Mucosa of descending colon (tissue), 3 donors: Measurements from ENCODE around the gene GLYATL3. TPM values are rescaled to one million over a fixed set of nuclear protein-coding genes. Genes with fewer than 3 reads are reported as not detected.
"Not testable (repeated sequence)": the region's sequence is repeated elsewhere in the genome, so short reads cannot be mapped to it uniquely, and the experiment has no call there.

Source experiments
- ATAC-seq: fragments of 200-7000 bp; cut with Tn5 transposase; one replicate; pipeline ENCODE4 v1.9.1; 2020; ENCODE audit warnings: mild to moderate bottlenecking, moderate library complexity
- DNase-seq, 3 donors: peaks; one replicate each; pipeline ENCODE4 v3.0.0-alpha.2; 2020
- H3K36me3 ChIP-seq: fragments of 200-600 bp; one replicate; pipeline ENCODE4 v1.8.0; 2021; ENCODE audit warnings: low read depth, mild to moderate bottlenecking
- H3K4me1 ChIP-seq: fragments of 200-600 bp; one replicate; pipeline ENCODE4 v1.8.0; 2021; ENCODE audit warnings: low read depth, mild to moderate bottlenecking
- H3K4me3 ChIP-seq: fragments of 200-600 bp; one replicate; pipeline ENCODE4 v1.8.0; 2021; ENCODE audit warnings: mild to moderate bottlenecking
- H3K9me3 ChIP-seq: fragments of 200-600 bp; one replicate; pipeline ENCODE4 v1.8.0; 2021; ENCODE audit warnings: mild to moderate bottlenecking
- CTCF ChIP-seq: fragments of 200-600 bp; IDR thresholded peaks from one replicate; pipeline ENCODE4 v1.8.0; 2022; ENCODE audit warnings: antibody characterized with exemption, mild to moderate bottlenecking
- intact Hi-C, 2 donors: fragments of 100-400 bp; cut with DNase I in 1 of 2; cut with micrococcal nuclease in 1 of 2; formaldehyde crosslinking; loops; one replicate each; pipeline versions ENCODE4 v1.11.0 to v1.11.1; 2022; cut with DNase I, micrococcal nuclease
- total RNA-seq, 3 donors: library from RNA; stranded (reverse); fragmentation: NEBNext Ultra II Directional in 2 of 3; extraction: Animal tissue kit (Norgen Biotek cat#: 25700) in 2 of 3; gene quantifications; one replicate each; pipeline versions ENCODE4 v1.2.1 to v1.2.4, GENCODE V29; 2021 to 2023
- donor health status: DM: no; HTN: no; CAD: no; lungs with moderate emphysema.
- donor health status: DM: no; HTN: no; CAD: no.
- donor health status: DM: no; HTN: yes; CAD: no.

GLYATL3 gene
- total RNA-seq, 3 donors from 2014 or later: not detected

GRCh38 chr6:49462599-49462926, 37.2 kb upstream of the GLYATL3 start:
- DNase-seq: no peak
- TF ChIP-seq CTCF: no peak

GRCh38 chr6:49462927-49463611, 36.7 kb upstream of the GLYATL3 start, which contains the start of the genes CENPQ and MMUT:
TSS of gene CENPQ (plus strand) at chr6:49463370. CDS start at chr6:49470177, 6,807 bp downstream.
TSS of gene MMUT (minus strand) at chr6:49463253. CDS start at chr6:49459466, 3,787 bp downstream.
- intact Hi-C loops: no loop called here
- peak; percentile 100 for ATAC-seq
- no peaks in the 10 kb centered on the region for H3K36me3 ChIP-seq
- peak; percentile 94 to 97 (median 95) for DNase-seq
- H3K9me3 ChIP-seq: no peaks in the 10 kb centered on the region
- H3K4me1 ChIP-seq: peaks cover 19% of the 10 kb centered on the region
- TF ChIP-seq CTCF: no peak
- peak within 1 kb of the TSS; percentile 55 for H3K4me3 ChIP-seq

More at GRCh38 chr6:49462599-49462926, 37.2 kb upstream of the GLYATL3 start:
- intact Hi-C loops: no loop called here
- peak; percentile 41 for ATAC-seq
- Histone ChIP-seq H3K36me3 (no peaks in the 10 kb centered on the region), H3K4me3 (peak overlapping the region; percentile 55), H3K4me1 (peaks cover 19% of the 10 kb centered on the region), H3K9me3 (no peaks in the 10 kb centered on the region)

- no peaks in the 10 kb centered on the region for H3K9me3 ChIP-seq
- DNase-seq (peak in 1 of 3 donors; percentile 6), ATAC-seq (peak; percentile 4)
- H3K4me3 ChIP-seq: peak overlapping the region; percentile 55
- TF ChIP-seq CTCF: no peak
- H3K4me1 ChIP-seq: peaks cover 19% of the 10 kb centered on the region
- intact Hi-C loops: no loop called here
- no peaks in the 10 kb centered on the region for H3K36me3 ChIP-seq
These were observed 36.1 kb upstream of the GLYATL3 start for GRCh38 chr6:49463612-49463967.

- intact Hi-C loops: no loop called here
- ATAC-seq (no peak), DNase-seq (no peak)
- no peaks in the 10 kb centered on the region for H3K36me3 ChIP-seq
- H3K4me3 ChIP-seq: no peak overlapping the region
- TF ChIP-seq CTCF: no peak
- H3K4me1 ChIP-seq: peaks cover 19% of the 10 kb centered on the region
- no peaks in the 10 kb centered on the region for H3K9me3 ChIP-seq
These were observed 35.0 kb upstream of the GLYATL3 start for GRCh38 chr6:49464691-49465090.

GRCh38 chr6:49468042-49468441, 31.7 kb upstream of the GLYATL3 start:
- DNase-seq (no peak), ATAC-seq (no peak)
- Histone ChIP-seq H3K36me3 (no peaks in the 10 kb centered on the region), H3K9me3 (no peaks in the 10 kb centered on the region), H3K4me3 (no peak overlapping the region), H3K4me1 (peaks cover 4% of the 10 kb centered on the region)
- intact Hi-C loops: no loop called here
- no peak for TF ChIP-seq CTCF

- H3K4me1 ChIP-seq, H3K4me3 ChIP-seq, H3K9me3 ChIP-seq, ATAC-seq, intact Hi-C loops, H3K36me3 ChIP-seq, DNase-seq: not testable (repeated sequence)
These were observed 23.2 kb upstream of the GLYATL3 start for GRCh38 chr6:49476564-49476963.
